HCT116 (cell line): ENCODE data around the gene CTIF.

Experiments used
- EGR1 ChIP-seq: IDR thresholded peaks from 2 replicates; pipeline ENCODE4 v1.6.1; 2012; ENCODE audit warnings: low read depth
- ELF1 ChIP-seq: IDR thresholded peaks from 2 replicates; pipeline ENCODE4 v1.6.1; 2012; ENCODE audit warnings: low read depth, borderline replicate concordance
- EZH2 ChIP-seq: fragments of 200-600 bp; sonication (generic); IDR thresholded peaks from 2 replicates; pipeline ENCODE4 v1.6.1; 2017; ENCODE audit warnings: antibody characterized with exemption, mixed run types
- JUND ChIP-seq: IDR thresholded peaks from 2 replicates; pipeline ENCODE4 v1.6.1; 2012
- POLR2A ChIP-seq: IDR thresholded peaks from 2 replicates; pipeline ENCODE4 v1.7.0; 2011; ENCODE audit warnings: borderline replicate concordance; ENCODE audit not compliant: insufficient read depth, insufficient read length; ENCODE audit errors: extremely low read depth
- POLR2AphosphoS5 ChIP-seq: IDR thresholded peaks from 2 replicates; pipeline ENCODE4 v1.6.1; 2011; ENCODE audit warnings: mild to moderate bottlenecking, low read depth, low read length, moderate library complexity
- SP1 ChIP-seq: IDR thresholded peaks from 2 replicates; pipeline ENCODE4 v1.6.1; 2012; ENCODE audit warnings: low read depth
- TCF7L2 ChIP-seq: IDR thresholded peaks from 2 replicates; pipeline ENCODE4 v1.7.0; 2011; ENCODE audit warnings: borderline replicate concordance, inconsistent platforms; ENCODE audit not compliant: insufficient read depth, insufficient read length; ENCODE audit errors: extremely low read depth
- YY1 ChIP-seq: IDR thresholded peaks from 2 replicates; pipeline ENCODE4 v1.6.1; 2011; ENCODE audit warnings: low read length, low read depth, moderate library complexity, mild to moderate bottlenecking; ENCODE audit not compliant: insufficient replicate concordance; ENCODE audit errors: extremely low read depth
- TF ChIP-seq, protein P1 (sequence below), 3 experiments: fragments of 200-600 bp in 1 of 3; sonication (generic) in 1 of 3; IDR thresholded peaks in 2 of 3; conservative IDR thresholded peaks in 1 of 3; 2 replicates each; pipeline ENCODE4 v1.5.1; 2012 to 2017; ENCODE audit warnings: low read depth in 2 of 3, low read length in 2 of 3, antibody characterized with exemption in 1 of 3, borderline replicate concordance in 1 of 3, control low read depth in 1 of 3, mild to moderate bottlenecking in 1 of 3, mixed read lengths in 1 of 3, mixed run types in 1 of 3, moderate library complexity in 1 of 3; ENCODE audit not compliant: insufficient read depth in 1 of 3
- TF ChIP-seq, protein P2 (sequence below): IDR thresholded peaks from 2 replicates; pipeline ENCODE4 v1.6.1; 2012; ENCODE audit warnings: low read depth

DNA sequence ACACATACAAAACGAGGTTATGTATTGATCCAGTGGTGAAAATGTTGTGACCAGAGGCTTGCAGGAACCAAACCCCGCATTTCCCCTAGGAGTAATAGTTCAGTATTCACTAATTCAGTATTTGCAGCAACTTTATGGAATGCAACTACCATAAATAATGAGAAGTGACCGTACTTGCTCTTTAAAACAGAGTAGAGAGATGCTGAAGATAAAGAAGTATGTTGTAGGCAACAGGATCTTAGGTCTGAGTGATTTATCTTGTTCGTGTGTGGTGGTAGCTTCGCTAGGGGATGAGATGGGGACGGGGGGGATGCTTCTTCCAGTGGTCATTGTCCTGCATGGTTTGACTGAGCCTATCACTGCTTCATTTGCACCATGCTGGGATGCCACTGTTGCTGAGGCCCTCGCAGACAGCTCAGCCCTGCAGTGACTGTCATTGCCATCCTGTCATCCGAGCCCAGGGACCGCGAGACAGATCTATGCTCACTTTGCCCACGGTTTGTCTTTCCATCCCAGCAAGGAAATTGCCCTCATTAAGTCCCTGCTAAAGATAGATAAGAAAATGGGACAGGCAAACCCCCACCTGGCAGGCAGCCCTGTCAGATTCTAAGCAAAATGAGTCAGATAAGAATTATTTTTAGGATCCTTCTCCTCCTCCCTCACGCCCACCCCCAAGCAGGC, 181.3 kb downstream of the CTIF start:
- TF ChIP-seq, protein P1, sequence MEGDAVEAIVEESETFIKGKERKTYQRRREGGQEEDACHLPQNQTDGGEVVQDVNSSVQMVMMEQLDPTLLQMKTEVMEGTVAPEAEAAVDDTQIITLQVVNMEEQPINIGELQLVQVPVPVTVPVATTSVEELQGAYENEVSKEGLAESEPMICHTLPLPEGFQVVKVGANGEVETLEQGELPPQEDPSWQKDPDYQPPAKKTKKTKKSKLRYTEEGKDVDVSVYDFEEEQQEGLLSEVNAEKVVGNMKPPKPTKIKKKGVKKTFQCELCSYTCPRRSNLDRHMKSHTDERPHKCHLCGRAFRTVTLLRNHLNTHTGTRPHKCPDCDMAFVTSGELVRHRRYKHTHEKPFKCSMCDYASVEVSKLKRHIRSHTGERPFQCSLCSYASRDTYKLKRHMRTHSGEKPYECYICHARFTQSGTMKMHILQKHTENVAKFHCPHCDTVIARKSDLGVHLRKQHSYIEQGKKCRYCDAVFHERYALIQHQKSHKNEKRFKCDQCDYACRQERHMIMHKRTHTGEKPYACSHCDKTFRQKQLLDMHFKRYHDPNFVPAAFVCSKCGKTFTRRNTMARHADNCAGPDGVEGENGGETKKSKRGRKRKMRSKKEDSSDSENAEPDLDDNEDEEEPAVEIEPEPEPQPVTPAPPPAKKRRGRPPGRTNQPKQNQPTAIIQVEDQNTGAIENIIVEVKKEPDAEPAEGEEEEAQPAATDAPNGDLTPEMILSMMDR (IDR thresholded peaks at IDR 0.05 in 2 of 3, conservative IDR thresholded peaks at IDR 0.05 in 1 of 3; ENCODE audit: borderline replicate concordance in 1 of 3, insufficient read depth in 1 of 3, low read depth in 2 of 3, low read length in 2 of 3) = no peak
- TF ChIP-seq EZH2 (no peak), POLR2A (no peak), TCF7L2 (no peak), SP1 (no peak), POLR2AphosphoS5 (no peak), YY1 (no peak), ELF1 (no peak), JUND (no peak), EGR1 (no peak)
- TF ChIP-seq, protein P2, sequence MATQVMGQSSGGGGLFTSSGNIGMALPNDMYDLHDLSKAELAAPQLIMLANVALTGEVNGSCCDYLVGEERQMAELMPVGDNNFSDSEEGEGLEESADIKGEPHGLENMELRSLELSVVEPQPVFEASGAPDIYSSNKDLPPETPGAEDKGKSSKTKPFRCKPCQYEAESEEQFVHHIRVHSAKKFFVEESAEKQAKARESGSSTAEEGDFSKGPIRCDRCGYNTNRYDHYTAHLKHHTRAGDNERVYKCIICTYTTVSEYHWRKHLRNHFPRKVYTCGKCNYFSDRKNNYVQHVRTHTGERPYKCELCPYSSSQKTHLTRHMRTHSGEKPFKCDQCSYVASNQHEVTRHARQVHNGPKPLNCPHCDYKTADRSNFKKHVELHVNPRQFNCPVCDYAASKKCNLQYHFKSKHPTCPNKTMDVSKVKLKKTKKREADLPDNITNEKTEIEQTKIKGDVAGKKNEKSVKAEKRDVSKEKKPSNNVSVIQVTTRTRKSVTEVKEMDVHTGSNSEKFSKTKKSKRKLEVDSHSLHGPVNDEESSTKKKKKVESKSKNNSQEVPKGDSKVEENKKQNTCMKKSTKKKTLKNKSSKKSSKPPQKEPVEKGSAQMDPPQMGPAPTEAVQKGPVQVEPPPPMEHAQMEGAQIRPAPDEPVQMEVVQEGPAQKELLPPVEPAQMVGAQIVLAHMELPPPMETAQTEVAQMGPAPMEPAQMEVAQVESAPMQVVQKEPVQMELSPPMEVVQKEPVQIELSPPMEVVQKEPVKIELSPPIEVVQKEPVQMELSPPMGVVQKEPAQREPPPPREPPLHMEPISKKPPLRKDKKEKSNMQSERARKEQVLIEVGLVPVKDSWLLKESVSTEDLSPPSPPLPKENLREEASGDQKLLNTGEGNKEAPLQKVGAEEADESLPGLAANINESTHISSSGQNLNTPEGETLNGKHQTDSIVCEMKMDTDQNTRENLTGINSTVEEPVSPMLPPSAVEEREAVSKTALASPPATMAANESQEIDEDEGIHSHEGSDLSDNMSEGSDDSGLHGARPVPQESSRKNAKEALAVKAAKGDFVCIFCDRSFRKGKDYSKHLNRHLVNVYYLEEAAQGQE = no peak
